Middle frontal gyrus (tissue), 1 donor: ENCODE results near the gene ADAMTS14.
"Not testable (repeated sequence)": the region's sequence is repeated elsewhere in the genome, so short reads cannot be mapped to it uniquely, and the experiment has no call there.

ENCODE experiments used
- DNase-seq: peaks from one replicate; pipeline ENCODE4 v3.0.0-alpha.2; 2015; ENCODE audit warnings: low spot score; ENCODE audit errors: extremely low spot score

Gene ADAMTS14, protein sequence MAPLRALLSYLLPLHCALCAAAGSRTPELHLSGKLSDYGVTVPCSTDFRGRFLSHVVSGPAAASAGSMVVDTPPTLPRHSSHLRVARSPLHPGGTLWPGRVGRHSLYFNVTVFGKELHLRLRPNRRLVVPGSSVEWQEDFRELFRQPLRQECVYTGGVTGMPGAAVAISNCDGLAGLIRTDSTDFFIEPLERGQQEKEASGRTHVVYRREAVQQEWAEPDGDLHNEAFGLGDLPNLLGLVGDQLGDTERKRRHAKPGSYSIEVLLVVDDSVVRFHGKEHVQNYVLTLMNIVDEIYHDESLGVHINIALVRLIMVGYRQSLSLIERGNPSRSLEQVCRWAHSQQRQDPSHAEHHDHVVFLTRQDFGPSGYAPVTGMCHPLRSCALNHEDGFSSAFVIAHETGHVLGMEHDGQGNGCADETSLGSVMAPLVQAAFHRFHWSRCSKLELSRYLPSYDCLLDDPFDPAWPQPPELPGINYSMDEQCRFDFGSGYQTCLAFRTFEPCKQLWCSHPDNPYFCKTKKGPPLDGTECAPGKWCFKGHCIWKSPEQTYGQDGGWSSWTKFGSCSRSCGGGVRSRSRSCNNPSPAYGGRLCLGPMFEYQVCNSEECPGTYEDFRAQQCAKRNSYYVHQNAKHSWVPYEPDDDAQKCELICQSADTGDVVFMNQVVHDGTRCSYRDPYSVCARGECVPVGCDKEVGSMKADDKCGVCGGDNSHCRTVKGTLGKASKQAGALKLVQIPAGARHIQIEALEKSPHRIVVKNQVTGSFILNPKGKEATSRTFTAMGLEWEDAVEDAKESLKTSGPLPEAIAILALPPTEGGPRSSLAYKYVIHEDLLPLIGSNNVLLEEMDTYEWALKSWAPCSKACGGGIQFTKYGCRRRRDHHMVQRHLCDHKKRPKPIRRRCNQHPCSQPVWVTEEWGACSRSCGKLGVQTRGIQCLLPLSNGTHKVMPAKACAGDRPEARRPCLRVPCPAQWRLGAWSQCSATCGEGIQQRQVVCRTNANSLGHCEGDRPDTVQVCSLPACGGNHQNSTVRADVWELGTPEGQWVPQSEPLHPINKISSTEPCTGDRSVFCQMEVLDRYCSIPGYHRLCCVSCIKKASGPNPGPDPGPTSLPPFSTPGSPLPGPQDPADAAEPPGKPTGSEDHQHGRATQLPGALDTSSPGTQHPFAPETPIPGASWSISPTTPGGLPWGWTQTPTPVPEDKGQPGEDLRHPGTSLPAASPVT

DNA sequence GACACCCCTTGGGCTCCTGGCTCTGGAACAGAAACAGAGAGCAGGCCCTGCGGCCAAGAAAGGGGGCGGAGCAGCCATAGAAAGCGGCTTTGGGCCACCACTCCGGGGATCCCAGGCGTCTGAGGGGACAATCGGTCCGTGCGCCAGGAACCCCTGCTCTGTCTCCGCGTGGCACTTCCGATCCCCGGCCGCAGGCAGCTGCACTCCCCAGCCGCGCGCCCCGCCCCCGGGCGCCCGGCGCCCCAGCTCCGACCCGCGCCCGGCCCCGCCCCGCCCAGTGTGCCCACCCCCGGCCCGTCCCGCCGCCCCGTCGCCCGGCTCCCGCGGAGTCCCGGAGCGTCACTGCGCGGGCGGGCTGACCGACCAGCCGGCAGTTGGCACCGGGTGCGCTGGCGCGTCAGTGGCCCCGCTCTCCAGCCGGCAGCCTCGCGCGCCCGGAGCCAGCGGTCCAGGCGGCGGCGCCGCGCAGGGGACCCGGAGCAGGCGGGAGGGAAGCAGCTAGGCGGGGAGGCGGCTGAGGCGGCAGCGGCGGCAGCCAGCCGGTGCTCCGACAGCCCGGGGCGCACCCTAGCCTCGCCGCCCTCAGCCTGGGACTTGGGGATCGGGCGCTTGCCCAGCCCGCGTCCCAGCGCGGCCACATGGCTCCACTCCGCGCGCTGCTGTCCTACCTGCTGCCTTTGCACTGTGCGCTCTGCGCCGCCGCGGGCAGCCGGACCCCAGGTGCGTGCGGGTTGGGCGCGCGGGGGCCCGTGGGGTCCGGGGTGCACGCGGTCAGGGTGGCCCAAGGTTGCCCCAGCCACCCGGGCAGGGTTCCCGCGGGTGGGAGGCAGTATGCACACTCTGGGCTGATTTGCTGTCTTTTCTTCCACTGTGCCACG, at the start of gene ADAMTS14:
Gene ADAMTS14 (plus strand): TSS at position 342 of the 878 bp plus-strand sequence. CDS start 297 bp downstream, at position 639.
- DNase-seq = peak; percentile 19

DNA sequence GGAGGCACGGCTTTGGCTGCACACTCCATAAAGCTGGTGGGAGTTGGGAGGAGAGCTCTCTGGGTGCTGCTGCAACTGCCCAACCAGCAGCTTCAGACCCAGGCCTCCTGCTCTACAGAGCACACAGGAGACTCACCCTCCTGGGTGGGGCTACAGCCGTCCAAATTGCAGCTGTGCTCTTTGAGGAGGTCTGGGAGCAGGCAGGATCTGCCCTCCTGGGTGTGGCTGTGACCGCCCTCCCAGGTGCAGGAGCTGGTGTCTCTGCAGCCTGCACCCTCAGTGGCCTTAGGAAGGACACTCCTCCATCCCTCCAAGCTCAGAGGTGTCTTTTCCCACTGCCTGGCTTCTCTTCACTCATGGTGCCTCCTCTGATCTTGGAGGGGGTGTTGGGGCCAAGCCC, 49.8 kb upstream of the ADAMTS14 start:
- no peak for DNase-seq

DNA sequence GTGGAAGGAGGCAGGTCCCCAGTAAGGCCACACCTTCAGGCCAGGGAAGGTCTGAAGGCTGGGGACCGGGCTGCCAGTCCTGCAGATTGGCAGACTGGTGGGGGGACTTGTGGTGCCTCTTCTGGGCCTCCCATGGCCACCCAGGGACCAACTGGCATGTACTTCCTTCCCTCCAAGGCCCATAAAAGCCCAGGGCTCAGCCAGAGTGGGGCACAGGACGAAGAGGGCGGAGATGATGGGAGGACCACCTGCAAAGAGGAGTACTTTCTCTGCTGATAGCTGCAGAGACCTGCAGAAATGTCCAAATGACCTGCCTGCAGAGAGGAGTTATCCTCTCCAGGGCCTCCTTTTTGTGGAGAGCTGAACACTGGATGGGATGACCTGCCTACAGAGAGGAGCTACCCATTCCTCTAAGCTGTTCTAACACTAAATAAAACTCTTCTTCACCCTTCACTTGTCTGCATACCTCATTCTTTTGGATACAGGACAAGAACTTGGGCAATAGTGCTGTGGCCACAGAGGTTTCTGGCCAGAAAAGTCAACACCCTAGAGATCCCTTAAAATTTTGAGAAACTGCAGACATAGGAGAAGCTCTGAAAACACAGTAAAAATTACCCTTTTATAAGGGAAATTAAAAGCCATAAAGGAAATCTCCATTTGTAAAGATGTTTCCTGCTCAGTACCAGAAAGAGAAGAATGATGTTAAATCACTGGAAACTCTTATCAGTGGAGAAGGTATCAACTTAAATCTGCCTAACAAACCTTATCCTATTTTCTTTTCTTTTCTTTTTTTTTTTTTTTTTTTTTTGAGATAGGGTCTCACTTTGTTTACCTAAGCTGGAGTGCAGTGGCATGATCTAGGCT, 49.1 kb upstream of the ADAMTS14 start:
- no peak for DNase-seq

DNA sequence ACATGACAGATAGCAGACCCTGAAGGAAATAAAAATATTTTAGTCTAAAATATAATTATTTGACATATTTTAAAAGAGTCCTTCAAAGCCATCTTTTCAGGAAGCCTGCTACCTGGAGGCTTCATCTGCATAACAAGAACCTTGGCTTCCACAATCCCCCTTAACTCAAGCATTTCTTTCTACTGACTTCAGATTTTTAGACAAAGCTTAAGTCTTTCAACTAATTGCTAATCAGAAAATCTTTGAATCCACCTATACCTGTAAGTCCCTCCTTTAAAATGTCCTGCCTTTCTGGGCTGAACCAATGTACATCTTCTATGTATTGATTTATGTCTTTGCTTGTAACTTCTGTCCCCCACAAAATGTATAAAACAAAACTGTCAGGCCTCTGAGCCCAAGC, 46.2 kb upstream of the ADAMTS14 start:
- no peak for DNase-seq

DNA sequence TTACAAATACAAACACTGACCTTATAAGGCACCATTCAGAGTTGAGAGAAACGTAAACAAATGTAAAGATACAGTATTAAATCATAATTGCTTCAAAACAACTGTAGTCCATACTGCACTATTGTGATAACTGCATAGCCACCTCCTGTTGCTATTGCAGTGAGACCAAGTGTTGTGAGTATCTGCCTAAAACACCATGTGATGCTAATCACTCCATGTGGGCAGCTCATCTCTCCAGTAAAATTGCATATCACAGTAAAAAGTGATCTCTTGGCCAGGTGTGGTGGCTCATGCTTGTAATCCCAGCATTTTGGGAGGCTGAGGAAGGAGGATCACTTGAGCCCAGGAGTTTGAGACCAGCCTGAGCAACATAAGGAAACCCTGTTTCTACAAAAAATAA, 43.0 kb upstream of the ADAMTS14 start:
- DNase-seq = no peak

DNA sequence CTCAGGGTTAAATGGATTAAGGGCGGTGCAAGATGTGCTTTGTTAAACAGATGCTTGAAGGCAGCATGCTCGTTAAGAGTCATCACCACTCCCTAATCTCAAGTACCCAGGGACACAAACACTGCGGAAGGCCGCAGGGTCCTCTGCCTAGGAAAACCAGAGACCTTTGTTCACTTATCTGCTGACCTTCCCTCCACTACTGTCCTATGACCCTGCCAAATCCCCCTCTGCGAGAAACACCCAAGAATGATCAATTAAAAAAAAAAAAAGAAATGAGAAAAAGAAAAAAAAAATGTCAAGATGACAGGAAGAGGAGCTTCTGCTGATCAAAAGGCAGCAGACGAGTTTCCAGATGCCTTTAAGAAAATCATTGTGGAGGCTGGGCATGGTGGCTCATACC, 40.6 kb upstream of the ADAMTS14 start:
- DNase-seq = not testable (repeated sequence)

DNA sequence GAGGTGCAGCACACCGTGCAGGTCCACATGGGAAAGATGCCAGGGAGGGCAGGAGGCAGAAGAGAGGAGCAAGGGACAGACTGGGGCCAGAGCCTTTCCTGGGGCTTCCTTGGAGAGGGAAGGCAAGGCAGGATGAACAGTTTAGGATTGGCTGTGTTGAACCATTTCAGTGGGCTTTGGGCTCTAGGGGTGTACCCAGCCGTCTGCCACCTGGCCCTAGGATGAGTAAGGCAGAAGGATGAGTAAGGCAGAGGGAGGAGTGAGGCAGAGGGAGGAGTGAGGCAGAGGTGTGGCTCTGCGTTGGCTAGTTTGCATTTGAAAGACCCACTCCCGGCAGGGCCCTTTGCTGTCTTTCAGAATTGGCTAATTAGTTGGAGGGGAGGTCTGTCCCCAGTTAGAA, 38.3 kb upstream of the ADAMTS14 start:
- DNase-seq = no peak

DNA sequence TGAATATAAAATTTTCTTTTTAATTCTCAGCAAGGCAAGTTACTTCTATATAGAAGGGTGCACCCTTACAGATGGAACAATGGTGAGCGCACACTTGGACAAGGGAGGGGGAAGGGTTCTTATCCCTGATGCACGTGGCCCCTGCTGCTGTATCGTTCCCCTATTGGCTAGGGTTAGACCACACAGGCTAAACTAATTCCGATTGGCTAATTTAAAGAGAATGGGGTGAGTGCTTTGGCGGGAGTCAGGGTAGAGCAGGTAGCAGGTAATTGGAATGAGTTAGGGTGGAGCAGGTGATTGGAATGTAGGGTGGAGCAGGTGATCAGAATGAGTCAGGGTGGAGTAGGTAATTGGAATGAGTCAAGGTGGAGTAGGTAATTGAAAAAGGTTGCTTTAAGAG, 37.8 kb upstream of the ADAMTS14 start:
- not testable (repeated sequence) for DNase-seq

DNA sequence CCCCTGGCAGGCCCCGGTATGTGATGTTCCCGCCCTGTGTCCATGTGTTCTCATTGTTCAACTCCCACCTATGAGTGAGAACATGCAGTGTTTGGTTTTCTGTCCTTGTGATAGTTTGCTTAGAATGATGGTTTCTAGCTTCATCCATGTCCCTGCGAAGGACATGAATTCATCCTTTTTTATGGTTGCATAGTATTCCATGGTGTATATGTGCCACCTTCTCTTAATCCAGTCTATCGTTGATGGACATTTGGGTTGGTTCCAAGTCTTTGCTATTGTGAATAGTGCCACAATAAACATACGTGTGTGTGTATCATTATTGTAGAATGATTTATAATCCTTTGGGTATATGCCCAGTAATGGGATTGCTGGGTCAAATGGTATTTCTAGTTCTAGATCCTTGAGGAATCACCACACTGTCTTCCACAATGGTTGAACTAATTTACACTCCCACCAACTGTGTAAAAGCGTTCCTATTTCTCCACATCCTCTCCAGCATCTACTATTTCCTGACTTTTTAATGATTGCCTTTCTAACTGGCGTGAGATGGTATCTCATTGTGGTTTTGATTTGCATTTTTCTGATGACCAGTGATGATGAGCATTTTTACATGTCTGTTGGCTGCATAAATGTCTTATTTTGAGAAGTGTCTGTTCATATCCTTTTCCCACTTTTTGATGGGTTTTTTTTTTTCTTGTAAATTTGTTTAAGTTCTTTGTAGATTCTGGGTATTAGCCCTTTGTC, 32.5 kb upstream of the ADAMTS14 start:
- not testable (repeated sequence) for DNase-seq

DNA sequence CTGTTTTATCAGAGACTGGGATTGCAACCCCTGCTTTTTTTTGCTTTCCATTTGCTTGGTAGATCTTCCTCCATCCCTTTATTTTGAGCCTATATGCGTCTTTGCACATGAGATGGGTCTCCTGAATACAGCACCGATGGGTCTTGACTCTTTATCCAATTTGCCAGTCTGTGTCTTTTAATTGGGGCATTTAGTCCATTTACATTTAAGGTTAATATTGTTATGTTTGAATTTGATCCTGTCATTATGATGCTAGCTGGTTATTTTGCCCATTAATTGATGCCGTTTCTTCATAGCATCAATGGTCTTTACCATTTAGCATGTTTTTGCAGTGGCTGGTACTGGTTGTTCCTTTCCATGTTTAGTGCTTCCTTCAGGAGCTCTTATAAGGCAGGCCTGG, 29.0 kb upstream of the ADAMTS14 start:
- DNase-seq = not testable (repeated sequence)

DNA sequence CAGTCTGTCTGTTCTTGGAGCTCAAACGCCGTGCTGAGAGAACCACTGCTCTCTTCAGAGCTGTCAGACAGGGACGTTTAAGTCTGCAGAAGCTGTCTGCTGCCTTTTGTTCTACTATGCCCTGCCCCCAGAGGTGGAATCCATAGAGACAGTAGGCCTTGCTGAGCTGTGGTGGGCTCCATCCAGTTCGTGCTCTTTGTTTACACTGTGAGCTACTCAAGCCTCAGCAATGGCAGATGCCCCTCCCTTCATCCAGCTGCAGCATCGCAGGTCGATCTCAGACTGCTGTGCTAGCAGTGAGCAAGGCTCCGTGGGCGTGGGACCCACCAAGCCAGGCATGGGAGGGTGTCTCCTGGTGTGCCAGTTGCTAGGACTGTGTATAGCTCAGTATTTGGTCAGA, 27.3 kb upstream of the ADAMTS14 start:
- DNase-seq = not testable (repeated sequence)

DNA sequence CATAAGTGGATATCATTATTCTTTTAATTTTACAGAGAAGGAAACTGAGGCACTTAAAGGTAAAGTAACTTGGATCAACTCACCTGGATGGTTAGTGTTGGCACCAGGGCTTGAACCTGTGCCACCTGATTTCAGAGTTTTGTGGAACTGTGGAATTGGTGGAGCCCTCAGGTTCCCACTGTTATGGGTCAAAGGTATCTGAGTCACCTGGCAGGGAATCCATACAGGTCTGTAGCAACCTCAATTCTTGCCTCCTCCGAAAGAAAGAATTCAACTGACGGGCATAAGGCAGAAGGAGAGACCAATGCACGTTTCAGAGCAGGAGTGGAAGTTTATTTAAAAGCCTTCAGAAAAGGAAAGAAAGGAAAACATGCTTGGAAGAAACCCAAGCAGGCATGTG, 25.2 kb upstream of the ADAMTS14 start:
- no peak for DNase-seq

DNA sequence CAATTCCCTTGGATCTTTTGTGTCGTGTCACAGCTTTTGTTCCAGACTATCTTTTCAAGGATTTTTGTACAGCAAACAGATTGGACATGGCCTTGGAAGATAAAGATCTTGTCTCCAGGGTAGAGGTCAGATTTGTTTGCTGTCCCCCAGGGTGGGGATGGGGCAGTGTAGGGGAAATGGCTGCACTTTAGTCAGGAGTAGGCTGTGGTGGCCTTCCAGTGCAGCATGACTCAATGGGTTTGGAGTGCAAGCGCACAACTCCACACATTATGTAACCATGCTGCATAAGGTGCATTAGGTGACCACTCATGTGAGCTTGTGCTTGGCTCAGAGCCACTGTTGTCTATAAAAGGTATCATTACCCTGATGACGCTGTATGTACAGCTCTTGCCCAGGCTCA, 23.9 kb upstream of the ADAMTS14 start:
- no peak for DNase-seq

DNA sequence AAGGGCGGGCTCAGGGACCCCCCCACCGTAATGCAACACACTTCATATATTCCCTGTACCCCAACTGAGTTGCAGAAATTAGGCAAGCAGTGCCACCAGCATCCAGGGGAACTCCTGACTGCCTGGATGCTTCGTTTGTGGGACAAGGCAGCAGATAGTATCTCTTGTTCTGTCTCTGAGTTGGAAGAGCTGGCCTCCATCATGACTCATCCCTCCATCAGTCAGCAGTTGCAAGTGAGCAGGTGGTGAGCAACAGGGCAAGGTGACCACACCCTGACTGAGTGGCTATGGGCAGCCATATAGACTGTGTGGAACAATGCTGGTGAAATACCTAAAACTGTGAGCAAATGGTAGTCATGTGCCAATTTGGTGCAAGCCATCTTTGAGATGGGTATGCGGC, 22.8 kb upstream of the ADAMTS14 start:
- DNase-seq = no peak

DNA sequence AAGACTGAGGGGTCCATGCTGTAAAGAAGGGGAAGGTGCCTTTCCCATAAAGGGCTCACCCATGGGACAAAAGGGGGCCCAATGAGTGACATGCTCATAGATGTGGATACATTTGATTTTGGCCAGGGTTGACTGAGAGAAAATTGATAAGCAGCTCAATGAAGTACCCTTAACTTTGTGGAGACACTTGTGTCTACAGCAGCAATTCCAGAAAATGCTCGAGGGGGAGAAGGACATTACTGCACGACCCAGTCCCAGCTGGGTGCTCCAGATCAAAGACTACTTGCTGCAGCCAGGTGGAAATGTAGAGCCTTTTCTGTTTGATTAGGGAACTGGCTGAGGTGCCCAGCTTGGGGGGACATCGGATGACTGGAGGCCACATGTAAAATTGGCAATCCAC, 22.2 kb upstream of the ADAMTS14 start:
- no peak for DNase-seq

DNA sequence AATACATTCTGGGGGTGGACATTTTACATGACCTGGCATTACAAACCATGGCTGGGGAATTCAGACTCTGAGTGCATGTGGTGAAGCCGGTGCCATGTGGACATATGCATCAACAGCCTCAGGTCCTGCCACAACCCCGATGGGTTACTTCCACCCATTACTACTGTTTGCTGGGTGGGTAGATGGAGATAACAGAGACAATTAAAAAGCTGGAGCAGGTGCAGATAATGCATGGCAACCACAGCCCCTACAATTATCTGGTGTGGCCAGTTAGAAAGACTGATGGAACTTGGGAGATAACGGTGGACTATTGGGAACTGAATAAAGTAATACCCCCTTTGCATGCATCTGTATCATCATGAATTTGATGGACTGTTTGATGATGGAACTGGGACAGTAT, 21.6 kb upstream of the ADAMTS14 start:
- DNase-seq = no peak

DNA sequence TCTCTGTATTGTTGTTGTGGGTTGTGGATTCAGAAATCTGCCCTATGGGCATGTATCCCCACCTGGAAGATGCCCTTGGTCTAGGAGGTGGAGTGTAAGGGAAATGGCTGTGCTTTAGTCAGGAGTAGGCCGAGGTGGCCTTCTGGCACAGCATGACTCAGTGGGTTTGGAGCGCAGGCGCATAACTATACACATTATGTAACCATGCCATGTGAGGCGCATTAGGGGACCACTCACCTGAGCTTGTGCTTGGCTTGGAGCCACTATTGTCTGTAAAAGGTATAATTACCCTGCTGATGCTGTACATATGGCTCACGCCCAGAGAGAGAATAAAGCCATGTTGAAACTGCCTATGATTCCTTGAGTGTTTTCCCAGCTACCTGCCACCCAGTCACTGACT, 20.6 kb upstream of the ADAMTS14 start:
- no peak for DNase-seq

DNA sequence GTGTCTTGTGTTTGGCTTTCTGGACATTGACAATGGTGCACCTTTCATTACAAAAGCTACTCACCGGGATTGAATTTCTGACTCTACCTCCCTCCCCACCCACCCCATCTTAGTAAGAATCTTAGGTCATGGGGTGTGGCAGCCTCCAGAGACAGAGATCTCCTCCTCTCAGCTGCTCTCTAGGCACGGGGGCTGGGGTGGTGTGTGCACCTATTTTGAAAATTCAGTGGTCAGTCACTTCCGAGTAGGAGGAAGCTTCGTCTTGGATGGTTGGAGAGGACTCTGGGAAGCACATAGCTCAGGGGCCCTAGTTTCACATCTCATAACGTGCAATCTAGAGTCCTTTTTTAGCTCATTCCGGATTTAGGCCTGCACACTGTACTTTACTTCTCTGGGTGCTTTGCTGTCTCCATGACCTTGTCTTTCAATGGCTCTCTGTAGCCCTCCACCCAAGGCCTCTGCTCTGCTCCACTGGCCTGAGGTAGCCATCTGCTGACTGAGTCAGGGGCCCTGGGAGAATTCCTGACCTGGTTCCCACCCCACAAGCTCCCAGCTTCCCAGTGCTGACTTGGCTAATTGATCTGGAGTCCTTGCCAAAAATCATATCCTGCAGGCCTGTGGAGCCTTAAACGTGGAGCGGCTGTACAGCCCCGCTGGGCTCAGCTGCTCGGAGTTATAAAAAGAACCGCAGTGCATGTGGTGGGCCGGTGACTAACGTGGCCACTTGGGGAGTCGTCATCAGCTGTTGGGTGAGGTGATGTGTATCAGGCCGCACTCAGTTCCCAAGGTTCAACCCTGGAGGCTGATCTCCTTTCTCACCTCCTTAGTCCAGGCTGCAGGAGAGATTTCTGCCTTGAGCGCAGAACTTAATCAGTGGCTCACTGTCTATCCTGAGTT, 19.3 kb upstream of the ADAMTS14 start:
- no peak for DNase-seq
